HCT116 (cell line): ENCODE results near the gene TCFL5. TPM values are rescaled to one million over a fixed set of nuclear protein-coding genes. Genes with fewer than 3 reads are reported as not detected.

Experiments used
- total RNA-seq: library from RNA; stranded (reverse); gene quantifications from one replicate; pipeline ENCODE4 v1.2.1, GENCODE V29; 2021; ENCODE audit not compliant: unreplicated experiment

Gene TCFL5
- total RNA-seq, 1 experiment from 2014 or later, result 20.4 TPM

Other genes with a start within 250 kb of the TCFL5 start
- gene SLCO4A1, start 219.3 kb downstream of the TCFL5 start, total RNA-seq, result 107 TPM
- 187 TPM for gene NTSR1, start 153.0 kb downstream of the TCFL5 start, total RNA-seq
- 33.8 TPM for gene MRGBP, start 65.3 kb downstream of the TCFL5 start, total RNA-seq
- gene OGFR, start 57.0 kb downstream of the TCFL5 start, total RNA-seq, result 73.6 TPM
- 29.7 TPM for gene COL9A3, start 44.8 kb downstream of the TCFL5 start, total RNA-seq
- 41.4 TPM for gene DIDO1, start 64.7 kb upstream of the TCFL5 start, total RNA-seq
- 35.6 TPM for gene GID8, start 76.3 kb upstream of the TCFL5 start, total RNA-seq
- gene SLC17A9, start 90.9 kb upstream of the TCFL5 start, total RNA-seq, result 37.6 TPM
- gene BHLHE23, start 145.1 kb upstream of the TCFL5 start, total RNA-seq, result not detected